GM21825 (cell line): ENCODE measurements around the gene ZKSCAN4.

Experiments
- ATAC-seq: cut with Tn5 transposase; IDR thresholded peaks from one replicate; pipeline ENCODE4 v1.9.1; 2021; ENCODE audit warnings: mild to moderate bottlenecking, moderate library complexity; ENCODE audit not compliant: unreplicated experiment

Gene ZKSCAN4

GRCh38 chr6:28250747-28251146, 1.3 kb downstream of the ZKSCAN4 start:
- ATAC-seq: no peak

- no peak for ATAC-seq
Observed at GRCh38 chr6:28248916-28249315, 3.2 kb downstream of the ZKSCAN4 start.

GRCh38 chr6:28245206-28245941, 6.7 kb downstream of the ZKSCAN4 start:
- no peak for ATAC-seq

GRCh38 chr6:28243946-28244345, 8.1 kb downstream of the ZKSCAN4 start:
- ATAC-seq: no peak

DNA sequence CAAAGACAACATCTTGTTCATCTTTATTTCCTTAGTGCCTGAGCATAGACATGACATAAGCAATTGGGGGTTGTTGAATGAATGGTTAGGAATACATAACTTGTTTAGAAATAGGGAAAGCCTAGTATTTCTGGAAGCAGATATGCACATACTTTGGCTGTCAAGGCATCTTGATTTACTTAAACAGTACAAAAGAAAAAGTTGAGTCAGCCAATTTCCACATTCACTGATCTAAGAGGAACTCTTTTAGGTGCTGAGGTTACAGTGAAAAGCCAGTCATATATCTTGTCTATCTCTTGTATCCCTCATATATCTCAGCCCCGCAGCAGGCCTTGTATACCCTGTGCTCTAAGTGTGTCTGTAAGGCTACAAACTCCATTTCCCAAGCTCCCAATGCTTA, 11.6 kb downstream of the ZKSCAN4 start:
- ATAC-seq: no peak

DNA sequence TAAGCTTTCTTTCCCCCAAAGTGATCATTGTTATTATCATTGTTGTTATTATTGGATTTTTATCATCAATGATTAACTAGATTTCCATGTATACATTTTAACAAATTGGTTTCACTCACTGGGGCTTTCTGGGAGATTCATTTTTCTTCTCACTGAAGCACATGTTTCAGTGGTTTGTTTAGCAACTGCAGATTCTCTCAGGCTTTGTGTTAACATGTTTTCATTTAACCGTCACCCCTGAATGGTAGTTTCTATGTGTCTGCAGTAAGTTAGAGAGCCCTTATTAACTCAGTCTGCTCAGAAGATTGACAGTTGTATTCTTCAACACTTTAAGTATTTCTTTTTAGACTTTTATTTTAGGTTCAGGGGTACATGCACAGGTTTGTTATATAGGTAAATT, 12.4 kb downstream of the ZKSCAN4 start:
- ATAC-seq: no peak

DNA sequence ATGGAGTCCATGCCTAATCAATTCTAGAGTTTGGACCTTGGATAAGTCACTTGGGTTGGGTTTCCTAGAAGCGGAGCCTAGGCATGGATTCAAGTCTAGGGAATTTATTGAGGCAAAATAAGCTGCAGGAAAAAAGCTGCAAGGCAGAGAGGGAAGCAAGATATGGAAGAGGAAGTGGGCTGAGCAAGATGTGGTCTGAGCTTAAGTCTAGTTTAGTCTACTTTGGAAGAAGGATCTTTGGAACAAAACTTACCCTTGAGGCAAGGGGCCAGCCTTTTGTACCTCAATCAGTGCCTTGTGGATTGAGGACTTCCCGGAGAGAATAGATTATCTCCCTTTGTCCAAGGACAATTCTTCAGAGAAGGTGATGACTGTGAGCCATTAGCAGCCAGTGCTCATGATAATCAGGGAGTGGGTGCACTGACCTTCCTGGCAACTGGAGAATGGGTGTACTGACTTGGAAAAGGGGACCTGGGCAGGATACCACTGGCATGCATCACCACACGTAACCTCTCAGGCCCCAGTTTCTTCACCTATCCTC, 16.1 kb downstream of the ZKSCAN4 start:
- ATAC-seq: no peak

- no peak for ATAC-seq
Observed at GRCh38 chr6:28232785-28233184, 19.3 kb downstream of the ZKSCAN4 start.

GRCh38 chr6:28226460-28226859, 25.6 kb downstream of the ZKSCAN4 start:
- no peak for ATAC-seq

DNA sequence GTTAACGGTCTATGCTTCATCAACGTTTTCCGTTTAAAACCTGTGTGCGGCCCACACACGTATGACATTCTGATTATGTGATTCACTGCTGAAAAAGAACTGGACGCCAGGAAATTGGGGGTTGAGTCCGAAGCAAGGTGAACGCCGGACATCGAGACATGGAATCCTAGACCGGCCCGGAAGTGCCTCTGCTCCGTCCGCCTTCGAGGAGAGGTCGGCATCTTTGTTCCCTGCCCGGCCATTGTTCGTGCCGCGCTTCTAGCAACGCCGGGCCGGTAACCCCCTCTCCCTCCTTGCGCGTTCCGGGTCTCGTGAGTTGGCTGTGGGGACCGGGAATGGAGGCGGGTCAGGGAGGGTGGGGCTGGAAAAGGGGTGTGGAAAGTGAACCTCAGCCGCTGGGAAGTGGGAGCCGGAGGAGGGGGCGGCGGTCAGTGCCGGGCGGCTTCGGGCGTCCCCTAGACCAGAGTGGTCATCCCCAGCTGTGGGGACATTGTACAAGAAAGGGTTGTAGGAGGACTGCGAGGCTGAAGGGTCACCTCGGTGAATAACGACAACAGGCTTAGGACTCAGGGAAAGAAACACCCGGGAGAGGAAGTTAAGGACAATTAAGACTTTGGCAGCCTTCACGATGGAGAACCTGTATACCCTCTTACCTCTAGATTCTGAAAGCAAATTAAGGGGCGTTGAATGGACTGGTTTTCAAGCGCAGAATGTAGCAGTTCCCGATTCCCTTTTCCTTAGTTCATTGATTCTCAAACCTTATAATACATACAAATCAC, 26.8 kb downstream of the ZKSCAN4 start, which contains the start of gene ZSCAN9:
Gene ZSCAN9 (plus strand): TSS at position 220 of the 779 bp plus-strand sequence. CDS start 1,810 bp downstream, outside the sequence.
- peak; percentile 81 for ATAC-seq

- no peak for ATAC-seq
Observed at GRCh38 chr6:28224131-28225055, 27.7 kb downstream of the ZKSCAN4 start.

DNA sequence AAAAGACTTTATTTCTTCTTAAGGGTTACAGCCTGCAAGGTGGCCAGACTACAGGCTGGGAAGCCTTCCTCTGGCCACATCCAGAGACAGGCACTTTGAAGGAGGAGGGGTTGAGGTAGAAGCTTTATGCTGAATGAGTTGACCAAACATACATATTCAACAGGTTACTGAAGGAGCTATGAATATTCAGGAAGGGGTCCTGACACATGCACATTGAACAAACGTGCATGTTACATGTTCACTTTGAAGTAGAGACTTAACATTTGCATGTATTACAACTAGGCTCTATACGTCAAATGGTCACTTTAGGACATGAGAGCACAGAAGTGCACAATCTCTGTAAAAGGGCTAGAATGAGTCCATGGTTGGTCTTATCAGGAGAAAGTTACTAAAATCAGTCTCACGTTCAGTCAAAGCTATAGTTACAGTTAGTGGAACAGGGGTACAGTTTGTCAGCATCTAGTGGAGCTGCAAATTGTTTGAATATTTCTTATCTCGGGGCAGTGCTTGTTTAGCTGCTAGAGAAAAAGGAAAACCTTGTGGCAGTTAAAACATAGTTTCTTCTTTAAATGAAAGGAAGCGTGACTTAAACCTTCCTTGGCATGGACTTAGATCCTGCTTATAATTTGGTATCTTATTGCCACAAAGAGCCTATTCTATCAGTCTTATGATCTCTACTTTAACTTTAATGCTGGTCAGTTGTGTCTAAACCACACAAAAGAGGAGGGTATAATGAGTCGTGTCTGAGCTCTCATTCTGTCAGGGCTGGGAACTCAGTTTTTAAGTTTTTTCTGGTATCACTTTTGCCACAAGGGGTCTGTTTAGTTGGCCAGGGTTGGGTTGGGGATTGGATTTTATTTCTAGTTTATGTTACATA, 31.6 kb downstream of the ZKSCAN4 start:
- no peak for ATAC-seq

DNA sequence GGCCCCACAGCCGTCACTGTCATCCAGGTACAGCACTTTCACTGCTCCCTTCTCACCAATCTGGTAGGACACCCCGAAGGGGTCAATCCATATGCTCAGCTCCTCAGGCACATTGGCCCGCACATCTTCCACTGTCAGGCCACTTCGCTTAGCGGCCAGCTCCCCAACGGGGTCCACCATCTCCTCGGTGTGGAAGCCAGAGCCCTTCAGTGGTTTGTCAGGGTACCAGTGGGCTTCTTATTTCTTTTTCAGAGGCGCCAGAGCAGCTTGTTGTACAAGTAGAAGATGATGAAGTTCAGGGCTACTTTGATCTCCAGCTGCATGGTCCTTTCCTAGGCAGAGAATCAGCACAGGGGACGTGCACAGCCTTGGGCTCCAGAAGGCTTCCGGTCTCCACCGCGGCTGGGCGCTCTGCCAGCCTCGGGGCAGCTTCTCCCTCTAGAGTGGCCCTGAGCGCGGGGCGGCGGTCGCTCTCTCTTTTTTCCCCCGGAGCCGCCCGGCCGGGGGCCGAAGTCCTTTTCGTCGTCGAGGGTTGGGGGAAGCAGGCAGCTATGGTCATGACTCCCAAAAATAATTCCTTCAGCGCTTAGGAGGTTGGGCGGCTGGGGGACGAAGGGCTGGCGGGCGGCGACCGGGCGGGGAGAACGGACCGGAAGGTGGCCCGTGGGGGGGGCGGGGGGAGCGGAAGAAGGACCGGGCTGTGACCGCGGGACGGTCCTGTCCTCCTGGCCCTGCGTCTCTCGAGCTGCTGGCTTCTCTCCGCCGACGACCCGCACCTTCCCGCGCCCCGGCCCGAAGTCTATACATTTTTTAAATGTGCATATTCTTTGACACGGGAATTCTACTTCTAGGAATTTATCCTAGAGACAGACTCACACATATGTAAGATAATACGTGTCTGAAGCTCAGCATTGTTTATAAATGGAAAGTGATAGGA, 33.5 kb downstream of the ZKSCAN4 start:
- ATAC-seq: peak; percentile 57

- ATAC-seq: no peak
Observed at GRCh38 chr6:28217890-28218289, 34.2 kb downstream of the ZKSCAN4 start.

- ATAC-seq: no peak
Observed at GRCh38 chr6:28215425-28215824, 36.6 kb downstream of the ZKSCAN4 start.

DNA sequence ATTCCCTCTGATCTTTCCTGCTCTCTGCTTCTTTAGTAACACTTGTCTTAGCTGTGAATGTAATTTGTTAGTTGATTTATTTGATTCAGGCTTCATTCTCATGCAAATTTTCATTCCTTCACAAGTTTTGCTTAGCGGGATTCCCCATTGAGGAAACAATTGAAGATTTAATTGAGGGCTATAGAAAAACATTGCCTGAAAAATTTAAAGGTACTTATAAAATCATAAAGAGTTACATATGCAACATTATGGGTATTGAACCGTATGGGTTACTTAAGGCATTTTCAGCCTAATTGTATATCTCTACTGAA, 38.9 kb downstream of the ZKSCAN4 start:
- no peak for ATAC-seq

- ATAC-seq: peak; percentile 48
Observed at GRCh38 chr6:28212510-28213212, 39.4 kb downstream of the ZKSCAN4 start.

DNA sequence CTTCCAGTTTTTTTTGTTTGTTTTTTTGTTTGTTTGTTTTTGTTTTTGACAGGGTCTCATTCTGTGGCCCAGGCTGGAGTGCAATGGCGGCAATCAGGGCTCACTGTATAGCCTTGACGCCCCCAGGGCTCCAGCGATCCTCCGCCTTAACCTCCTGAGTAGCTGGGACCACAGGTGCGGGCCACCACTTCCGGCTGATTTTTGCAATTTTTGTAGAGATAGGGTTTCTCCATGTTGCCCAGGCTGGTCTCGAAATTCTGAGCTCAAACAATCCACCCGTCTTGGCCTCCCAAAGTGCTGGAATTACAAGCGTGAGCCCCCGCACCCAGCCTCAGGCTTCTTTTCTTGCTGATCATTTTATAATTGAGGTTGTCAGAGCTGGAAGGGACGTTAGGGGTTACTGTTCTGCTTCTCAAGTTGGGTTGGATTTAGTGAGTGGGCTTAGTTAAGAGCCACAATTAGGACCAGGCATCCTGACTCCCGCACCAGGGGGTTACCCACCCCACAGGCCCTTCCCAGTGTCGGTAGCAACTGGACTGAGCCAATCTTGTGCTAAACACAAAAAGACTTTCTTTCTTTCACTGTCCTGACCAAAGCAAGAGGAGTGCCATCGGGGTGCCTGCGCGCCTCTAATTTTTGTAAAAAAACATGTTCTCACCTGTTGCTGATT, 40.1 kb downstream of the ZKSCAN4 start:
- ATAC-seq: peak; percentile 25
